ENCODE data around the gene HMGCL.

- TF ChIP-seq POLR2A (IDR thresholded peaks at IDR 0.05; ENCODE audit: low read length) (no peak), GATA1 (IDR thresholded peaks at IDR 0.05; ENCODE audit: low read depth, low read length) (no peak)
Measured at GRCh38 chr1:23801876-23802275, 23.4 kb downstream of the HMGCL start.

All from erythroblast (primary cell).